Cardiac septum (tissue), 1 donor: ENCODE results near the gene NDOR1. TPM values are rescaled to one million over a fixed set of nuclear protein-coding genes. Genes with fewer than 3 reads are reported as not detected.

ENCODE experiments used
- DNase-seq: peaks from one replicate; pipeline ENCODE4 v3.0.0-alpha.2; 2020; ENCODE audit warnings: low spot score
- intact Hi-C: fragments of 100-400 bp; cut with DNase I; formaldehyde crosslinking; loops from one replicate; pipeline ENCODE4 v1.14.0; 2022
- total RNA-seq: library from RNA; stranded (reverse); fragmentation: NEBNext Ultra II Directional; extraction: Animal tissue kit (Norgen Biotek cat#: 25700); gene quantifications from one replicate; pipeline ENCODE4 v1.2.1, GENCODE V29; 2021
- donor health status: DM: no; HTN: no; CAD: no.

NDOR1 gene
- total RNA-seq, 1 donor from 2014 or later = 8.0 TPM

DNA sequence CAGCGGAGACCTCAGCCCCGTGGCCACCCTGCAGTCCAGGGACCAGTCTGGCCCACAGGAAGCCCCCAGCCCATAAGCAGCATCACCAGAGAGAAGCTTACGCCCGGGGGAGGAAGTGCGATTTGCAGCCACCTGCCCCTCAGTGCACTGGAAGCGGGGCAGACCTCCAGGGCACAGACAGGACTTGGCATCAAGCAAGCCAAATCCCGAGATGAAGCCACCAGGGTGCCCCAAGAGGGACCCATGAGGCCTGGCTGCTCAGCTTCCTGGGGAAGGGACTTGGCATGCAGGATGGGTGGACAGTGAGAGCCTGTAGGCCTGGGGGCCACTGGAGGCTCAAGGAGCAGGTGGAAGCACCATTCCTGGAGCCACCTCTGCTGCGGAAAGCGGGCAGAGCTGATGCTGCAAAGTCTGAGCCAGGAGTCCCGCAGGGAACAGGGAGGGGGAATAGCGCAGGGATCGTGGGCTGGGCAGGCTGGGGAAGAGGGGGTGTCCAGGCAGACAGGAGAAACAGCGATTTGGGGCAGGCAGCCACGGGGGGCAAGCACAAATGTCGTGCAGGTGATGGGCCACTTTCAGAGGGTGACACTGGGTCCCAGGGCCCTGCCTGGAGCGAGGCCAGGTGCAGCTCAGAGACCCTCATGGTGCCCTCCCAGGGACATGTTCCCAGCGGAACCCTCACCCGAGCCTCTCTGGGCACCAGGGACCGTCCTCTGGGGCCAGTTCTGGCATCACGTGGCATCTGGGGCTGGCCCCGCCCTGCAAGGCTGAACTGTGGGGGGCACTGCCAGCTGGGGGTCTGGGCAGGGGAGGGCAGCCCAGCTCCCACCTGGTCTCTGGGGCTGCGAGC is 38.9 kb upstream of the NDOR1 start:
- no peak for DNase-seq
- intact Hi-C loops = no loop called here

DNA sequence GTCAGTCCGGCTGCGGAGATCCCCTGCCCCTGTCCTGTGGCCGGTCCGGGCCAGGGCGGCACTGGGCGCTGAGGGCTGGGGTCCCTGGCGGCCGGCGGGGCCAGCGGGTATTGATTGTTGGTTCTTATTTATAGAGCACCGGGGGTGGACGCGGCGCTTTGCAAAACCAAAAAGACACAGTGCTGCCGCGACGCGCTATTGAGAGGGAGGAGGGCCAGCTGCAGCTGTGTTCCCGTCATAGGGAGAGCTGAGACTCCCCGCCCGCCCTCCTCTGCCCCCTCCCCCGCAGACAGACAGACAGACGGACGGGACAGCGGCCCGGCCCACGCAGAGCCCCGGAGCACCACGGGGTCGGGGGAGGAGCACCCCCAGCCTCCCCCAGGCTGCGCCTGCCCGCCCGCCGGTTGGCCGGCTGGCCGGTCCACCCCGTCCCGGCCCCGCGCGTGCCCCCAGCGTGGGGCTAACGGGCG is 38.2 kb upstream of the NDOR1 start:
- intact Hi-C loops = no loop called here
- DNase-seq = no peak

DNA sequence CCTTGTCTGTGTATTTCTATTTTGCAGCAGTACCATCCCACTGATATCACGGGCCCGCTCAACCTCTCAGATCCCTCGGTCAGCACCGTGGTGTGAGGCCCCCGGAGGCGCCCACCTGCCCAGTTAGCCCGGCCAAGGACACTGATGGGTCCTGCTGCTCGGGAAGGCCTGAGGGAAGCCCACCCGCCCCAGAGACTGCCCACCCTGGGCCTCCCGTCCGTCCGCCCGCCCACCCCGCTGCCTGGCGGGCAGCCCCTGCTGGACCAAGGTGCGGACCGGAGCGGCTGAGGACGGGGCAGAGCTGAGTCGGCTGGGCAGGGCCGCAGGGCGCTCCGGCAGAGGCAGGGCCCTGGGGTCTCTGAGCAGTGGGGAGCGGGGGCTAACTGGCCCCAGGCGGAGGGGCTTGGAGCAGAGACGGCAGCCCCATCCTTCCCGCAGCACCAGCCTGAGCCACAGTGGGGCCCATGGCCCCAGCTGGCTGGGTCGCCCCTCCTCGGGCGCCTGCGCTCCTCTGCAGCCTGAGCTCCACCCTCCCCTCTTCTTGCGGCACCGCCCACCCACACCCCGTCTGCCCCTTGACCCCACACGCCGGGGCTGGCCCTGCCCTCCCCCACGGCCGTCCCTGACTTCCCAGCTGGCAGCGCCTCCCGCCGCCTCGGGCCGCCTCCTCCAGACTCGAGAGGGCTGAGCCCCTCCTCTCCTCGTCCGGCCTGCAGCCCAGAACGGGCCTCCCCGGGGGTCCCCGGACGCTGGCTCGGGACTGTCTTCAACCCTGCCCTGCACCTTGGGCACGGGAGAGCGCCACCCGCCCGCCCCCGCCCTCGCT is 37.5 kb upstream of the NDOR1 start:
- DNase-seq = no peak
- intact Hi-C loops = no loop called here

DNA sequence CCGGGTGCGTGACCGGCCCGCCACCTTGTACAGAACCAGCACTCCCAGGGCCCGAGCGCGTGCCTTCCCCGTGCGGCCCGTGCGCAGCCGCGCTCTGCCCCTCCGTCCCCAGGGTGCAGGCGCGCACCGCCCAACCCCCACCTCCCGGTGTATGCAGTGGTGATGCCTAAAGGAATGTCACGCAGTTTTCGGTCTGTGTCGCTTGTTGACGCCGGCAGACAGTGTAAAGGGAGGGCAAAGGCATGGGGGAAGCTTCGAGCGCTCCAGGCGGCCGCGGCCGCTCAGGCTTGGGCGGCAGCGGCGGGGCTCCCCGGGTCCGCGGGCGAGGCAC is 37.0 kb upstream of the NDOR1 start:
- intact Hi-C loops = no loop called here
- DNase-seq = no peak

DNA sequence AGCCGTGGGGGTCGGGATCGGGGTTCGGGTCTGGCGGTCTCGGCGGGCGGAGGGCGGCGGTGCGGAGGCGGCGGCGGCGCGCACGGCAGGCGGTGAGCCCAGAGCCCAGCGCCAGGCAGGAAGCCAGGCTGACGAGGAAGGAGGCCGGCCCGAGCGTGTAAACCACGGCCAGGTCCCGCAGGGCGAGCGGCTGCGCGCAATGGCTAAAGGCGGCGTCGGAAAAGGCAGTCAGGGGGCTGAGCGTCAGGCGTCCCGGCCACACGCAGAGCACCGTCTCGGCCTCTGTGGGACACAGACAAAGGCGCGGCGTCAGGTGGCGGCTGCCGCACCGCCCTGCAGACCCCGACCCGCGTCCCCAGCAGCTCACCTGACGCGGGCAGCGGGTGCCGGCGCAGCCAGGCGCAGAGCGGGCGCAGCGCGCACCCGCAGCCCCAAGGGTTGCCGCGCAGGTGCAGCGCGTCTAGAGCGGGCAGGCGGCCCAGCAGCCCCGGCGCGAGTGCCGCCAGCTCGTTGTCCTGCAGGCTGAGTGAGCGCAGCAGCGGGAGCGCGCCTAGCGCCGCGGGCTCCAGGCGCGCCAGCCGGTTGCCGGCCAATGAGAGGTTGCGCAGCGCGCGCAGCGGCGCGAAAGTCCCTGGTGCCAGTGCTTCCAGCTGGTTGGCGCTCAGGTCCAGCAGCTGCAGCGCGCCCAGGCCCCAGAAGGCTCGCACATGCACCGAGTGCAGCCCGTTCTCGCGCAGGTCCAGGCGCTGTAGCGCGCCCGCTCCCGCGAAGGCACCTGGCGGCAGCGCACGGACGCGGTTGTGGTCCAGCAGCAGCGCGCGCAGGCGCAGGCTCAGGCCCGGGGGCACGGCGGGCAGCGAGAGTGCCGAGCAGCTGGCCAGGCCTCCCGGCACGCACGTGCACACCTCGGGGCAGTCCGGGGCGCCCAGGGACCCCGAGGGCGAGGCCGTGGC is 36.3 kb upstream of the NDOR1 start:
- intact Hi-C loops = no loop called here
- no peak for DNase-seq

DNA sequence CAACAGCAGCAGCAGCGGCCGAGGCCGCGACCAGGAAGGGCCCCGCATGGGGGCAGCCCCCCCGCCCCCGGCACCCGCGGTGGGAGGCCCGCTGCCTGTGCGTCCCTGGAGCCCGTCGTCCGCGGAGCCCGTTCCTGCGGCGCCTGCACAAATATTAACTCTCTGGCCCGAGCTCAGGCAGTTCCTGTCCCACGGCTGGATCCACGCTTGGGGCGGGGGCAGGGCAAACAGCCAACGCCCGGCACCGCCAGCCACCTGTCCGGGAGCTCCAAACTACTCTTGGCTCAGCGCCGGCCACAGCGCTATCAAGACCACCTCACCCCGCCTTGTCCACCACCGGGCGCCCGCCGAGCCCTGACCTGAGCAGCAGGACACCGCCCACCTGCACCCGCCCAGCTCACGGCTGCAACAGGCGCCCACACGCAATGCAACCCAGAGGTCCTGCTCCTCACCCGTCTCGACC is 35.6 kb upstream of the NDOR1 start, which contains the start of gene LRRC26:
Gene LRRC26 (minus strand): TSS at position 156 of the 463 bp plus-strand sequence. CDS start 108 bp downstream, at position 48.
- DNase-seq = no peak
- intact Hi-C loops = no loop called here

DNA sequence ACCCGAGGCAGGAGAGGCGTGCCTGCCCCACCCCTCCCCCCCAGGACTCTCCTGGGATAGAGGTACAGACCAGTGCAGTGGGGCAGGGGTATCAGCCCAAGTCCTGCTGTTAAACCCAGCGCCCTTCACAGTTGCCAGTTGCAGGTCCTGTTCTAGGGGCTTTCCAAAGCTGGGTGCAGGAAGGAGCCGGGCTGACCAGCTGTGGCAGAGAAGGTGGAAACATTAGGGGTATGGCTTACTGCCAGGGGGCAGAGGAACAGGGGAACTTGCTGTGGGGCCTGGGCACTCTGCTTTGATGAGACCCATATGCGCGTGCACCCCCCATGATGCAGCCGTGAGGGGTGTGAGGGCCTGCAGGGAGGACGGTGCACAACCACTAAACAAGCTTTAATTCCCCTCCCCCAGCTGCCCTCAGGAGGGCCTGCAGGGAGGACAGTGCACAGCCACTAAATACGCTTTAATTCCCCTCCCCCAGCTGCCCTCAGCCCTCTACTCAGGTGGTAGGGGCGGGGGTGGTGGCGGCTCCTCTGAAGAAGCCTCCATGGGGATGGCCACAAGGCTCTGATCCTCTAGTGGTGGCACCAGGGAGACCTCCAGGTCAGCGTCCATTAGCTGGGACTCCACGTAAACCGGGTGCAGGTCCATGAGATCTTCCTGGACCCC is 34.9 kb upstream of the NDOR1 start:
- DNase-seq = no peak
- intact Hi-C loops = no loop called here

DNA sequence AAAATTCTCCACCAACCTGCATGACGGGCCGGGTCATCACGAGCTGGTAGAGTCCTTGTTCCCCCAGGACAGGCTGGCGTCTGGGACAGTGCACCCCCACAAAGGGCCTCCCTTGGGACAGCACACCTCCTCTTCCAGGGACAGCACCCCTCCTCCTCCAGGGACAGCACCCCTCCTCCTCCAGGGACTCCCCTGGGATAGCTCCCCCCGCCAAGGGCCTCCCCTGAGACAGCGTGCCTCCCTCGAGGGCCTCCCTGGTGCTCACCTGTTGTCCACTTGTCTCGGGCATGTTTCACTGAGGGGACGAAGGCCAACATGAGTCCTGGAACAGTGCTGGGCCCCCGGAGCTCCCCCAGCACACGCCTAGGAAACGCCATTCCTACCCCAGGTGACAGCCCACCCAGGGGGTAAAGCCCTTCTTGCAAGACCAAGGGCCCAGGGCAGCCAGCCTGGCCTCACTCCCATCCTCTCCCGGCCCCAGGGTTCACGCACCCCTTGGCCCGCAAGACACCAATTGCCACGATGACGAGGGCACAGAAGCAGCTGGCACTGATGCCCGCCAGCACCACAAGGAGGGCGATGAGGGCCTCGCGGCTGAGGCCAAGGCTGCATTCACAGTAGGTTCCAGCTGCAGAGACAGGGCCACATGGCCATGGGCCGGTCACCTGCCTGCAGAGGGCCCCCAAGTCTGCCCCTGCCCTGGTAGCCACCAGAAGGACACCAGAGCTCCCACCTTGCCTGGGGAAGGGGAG is 34.2 kb upstream of the NDOR1 start:
- intact Hi-C loops = no loop called here
- no peak for DNase-seq

DNA sequence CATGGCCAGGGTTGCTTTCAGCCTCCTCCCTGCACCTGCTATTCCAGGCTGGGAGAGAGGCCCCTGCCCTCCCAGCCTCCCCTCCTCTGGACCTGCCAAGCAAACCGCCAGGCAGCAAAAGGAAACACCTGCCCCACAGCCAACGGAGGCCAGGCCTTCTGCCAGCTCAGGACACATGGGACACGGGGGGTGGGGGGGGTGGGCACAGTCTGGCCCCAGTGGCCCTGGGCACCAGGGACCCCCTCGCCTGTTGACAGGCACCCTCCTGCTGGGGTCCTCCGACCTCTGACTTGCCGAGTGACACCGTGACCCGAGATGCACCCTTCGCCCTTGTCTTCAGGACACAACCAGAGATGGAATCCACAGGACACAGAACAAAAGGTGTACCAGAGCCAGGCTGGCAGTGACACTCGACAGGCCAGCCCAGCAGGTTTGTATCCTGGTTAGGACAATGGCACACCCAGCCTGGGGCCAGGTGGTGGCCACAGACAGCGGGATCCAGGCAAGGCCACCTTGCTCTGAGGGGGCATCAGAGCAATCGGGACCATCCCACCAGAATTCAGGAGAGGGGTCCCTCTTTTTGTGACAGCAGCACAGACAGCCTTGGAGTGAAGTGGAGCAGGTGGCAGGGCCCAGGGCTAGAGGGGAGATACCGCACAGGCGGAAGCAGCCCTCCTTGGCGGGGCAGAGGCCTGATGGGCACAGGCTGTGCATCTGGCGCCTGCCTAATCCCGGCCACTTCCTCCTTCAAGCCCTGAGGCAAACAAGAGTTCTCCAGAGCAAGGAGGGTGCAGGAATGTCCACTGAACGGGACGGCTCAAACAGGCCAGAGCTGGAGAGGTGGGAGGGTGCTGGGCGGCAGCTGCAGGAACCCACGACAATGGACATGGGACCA is 32.4 kb upstream of the NDOR1 start:
- intact Hi-C loops = no loop called here

DNA sequence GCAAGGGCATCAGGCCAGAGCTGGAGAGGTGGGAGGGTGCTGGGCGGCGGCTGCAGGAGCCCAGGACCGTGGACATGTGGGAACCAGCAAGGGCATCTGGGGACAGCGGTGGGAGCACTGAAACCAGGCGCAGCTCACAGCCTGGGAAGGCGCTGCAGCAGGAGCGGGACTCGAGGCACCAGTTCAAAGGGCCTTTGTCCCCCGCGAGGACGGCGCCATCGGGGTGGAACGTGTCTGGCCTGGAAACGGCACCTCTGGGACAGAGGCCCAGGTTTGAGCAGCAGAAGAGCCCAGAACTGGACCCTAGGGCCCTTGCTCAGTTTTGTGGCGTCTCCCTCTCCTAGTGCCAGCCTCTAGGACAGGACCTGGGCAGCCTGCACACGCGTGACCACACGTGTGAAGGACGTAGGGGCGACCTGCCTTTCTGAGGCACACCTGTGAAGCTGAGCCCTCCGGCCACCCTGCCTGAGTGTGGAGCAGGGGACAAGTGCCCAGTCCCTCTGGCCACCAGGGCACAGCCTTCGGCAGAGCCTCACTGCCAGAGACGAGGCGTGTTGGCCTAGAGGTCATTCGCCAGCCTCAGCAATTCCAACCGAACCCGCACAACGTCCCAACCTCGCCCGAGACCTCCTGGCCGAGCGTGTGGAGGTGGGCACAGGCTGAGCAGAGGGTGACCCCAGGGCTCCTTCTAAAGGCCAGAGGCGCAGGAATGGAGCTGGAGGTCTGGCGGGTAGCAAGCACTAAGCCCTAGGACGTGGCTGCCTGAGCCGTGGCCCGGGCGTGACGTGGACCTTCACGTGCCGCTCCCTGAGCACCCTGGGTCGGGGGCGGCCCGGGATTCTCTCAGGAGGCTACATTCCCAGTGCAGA is 31.5 kb upstream of the NDOR1 start:
- intact Hi-C loops = no loop called here
- no peak for DNase-seq

More for the DNA sequence above, 32.4 kb upstream of the NDOR1 start:
- DNase-seq = no peak

DNA sequence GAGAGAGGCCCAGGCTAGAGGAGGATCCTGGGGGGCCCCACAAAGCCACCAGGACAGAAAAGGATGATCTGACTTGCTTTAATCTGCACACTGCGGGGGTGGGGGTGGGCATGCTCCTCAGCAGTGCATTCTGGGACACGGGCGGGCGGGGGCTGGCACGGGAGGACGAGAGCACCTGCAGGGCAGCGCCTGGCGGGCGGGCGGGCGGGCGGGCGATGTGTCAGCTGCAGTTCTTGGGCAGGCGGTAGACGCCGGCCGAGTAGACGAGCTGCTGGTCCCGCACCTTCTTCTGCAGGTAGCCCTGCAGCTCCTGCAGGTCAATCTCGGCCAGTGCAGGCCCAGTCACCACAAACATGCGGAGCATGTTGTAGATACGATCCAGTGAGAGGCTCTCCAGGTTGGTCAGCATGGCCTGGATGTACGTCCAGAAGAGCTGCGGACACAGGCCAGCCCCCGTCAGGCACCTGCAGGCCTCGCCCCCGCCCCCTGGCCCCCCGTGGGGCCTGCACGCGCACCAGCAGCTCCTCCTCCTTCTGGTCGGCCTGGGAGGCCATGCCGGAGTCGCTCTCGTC is 30.7 kb upstream of the NDOR1 start:
- no peak for DNase-seq
- intact Hi-C loops = no loop called here

DNA sequence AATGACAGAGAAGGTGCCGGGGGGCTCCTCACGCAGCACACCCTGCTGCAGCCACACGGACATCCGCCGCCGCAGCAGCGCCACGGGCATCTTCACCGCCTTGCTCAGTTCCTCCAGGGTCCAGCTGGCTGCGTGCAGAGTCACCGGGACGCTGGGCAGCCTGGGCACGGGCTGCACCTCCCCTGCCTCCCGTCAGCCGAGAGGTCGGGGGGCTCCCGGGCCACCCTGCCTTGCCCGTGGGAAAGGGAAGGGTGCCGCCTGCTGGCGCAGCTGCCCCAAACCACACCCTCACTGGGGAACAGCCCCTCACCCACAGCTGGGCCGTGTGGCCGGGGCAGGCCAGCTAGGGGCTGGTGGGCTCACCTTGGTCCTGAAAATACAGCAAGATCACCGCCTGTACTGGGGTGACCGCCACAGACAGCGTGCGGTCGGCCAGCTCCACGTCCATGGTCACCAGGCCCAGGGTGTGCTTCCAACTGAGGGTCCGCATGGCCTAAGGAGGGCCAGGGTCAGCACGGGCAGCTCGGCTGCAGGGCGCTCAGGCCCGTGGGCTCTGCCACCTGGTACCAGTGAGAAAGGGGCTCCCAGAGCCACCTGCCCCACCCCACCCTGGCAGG is 30.0 kb upstream of the NDOR1 start:
- DNase-seq = no peak
- intact Hi-C loops = no loop called here

DNA sequence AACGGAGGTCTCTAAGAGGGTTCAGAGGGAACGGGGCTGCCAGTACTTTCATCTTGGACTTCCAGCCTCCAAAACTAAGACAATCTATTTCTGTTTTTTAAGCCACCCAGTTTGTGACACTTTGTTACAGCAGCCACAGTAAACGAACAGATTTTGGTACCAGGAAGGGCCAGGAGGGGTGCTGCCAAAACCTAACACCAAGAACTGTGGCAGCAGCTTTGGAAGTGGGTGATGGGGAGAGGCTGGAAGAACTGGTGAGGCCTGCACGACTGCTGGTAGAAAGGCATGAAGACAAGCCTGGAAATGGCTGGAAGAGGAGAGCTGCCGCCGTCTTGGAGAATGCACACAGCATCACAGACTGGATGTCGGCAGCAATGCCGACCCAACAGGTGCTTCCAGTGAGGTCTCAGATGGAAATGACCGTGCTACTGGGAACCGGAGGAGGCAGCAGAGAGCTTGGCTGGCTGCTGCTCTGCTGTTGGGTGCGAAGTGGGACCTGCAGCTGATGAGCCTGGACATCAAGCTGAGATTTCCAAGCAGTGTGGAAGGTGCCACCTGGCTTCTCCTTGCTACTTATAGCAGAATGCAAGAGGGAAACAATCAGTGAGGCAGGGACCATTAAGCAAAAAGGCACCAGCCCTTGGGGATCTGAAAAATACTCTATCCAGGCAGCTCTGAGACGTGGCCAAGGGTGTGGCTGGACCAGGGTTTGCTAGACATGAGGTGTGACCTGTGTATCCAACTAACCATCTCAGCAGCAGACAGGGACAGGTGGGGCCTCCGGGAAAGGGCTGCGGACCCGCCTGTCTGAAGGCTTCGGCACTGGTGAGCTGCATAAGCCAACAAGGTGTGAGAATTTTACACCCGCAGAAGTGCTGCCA is 29.0 kb upstream of the NDOR1 start:
- no peak for DNase-seq
- intact Hi-C loops = no loop called here

DNA sequence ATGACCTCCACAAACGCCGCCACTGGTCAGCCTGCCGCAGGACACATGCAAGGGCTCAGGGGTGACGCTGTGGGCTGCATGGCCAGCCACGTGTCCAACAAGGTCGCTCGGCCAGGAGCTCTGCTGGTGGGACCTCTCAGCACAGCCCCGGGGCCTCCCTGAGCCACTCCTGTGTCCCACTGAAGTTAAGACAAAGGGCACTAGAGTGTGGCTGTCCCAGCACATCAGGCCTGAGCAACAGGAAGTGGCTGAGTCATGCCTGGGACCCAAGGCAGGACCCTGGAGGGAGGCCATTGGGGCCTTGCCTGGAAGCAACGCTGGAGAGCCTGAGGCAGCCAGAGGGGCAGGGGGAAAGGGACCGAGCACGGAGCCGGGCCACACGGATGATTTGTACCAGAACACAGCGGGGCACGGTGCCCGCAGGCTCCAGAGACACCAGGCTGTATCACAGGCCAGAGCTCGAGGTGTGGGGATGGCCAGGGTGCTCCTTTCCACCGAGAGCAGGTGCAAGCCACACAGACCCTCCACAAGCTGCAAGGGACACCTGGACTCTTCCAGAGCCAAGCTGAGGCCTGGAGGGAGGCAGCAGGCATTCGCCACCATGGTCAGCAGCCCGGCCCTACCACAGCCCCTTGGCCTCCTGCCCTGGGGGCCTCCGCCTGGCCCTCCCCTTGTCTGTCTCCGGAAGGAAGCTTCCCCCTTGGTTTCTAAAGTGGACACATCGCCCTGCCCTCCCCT is 27.1 kb upstream of the NDOR1 start:
- DNase-seq = no peak
- intact Hi-C loops = no loop called here
